GM19468 (cell line): ENCODE measurements around the gene GREB1L.
"Not testable (repeated sequence)": the region's sequence is repeated elsewhere in the genome, so short reads cannot be mapped to it uniquely, and the experiment has no call there.

ENCODE experiments used
- ATAC-seq: cut with Tn5 transposase; IDR thresholded peaks from one replicate; pipeline ENCODE4 v1.9.1; 2021; ENCODE audit warnings: mild to moderate bottlenecking, moderate library complexity, moderate number of reproducible peaks; ENCODE audit not compliant: unreplicated experiment; ENCODE audit errors: extremely low read depth

Gene GREB1L

DNA sequence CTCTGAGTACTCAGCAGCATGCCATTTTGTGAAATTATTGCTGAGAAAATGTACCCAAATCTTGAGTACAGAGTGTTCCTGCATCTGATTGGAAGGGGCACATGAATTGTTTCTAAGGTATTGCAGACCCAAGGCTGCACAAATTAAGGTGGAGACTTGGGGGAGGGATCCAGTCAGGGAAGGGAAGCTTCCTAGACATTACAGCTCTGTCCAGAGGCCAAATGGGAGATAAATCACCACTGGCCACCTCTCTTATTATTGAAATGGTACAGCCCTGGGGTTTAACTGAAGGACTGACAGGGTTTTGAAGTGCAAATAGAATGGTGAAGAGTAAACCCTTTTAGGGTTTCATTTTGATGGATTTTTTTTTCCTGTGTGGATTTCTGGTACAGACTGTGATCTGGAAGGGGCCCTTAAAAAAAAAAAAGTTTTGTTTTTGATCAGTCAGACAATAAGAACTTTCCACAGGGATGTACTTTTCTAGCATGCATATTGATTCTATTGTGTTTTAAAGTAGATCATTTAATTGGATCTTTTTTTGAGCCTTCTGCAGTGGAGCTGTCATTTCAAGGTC is 119.4 kb downstream of the GREB1L start:
- no peak for ATAC-seq

DNA sequence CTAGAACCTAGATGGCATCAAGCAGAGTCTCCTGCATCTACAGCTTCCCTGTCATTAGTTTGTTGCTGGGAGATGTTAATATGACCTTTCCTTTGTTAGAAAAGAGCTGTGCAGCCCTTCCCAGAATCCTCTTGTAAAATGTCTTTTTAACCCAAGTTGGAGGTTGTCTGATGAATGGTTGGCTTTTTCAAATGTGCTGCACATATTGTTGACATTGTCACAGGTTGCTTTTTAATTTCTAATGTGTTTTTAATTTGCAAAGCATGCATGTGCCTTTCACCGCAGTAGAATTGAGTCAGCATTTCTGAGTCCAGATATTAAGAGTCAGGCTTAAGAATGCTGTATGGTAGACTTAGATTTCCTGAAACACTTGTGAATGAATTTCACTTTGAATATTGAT is 120.8 kb downstream of the GREB1L start:
- ATAC-seq: no peak

DNA sequence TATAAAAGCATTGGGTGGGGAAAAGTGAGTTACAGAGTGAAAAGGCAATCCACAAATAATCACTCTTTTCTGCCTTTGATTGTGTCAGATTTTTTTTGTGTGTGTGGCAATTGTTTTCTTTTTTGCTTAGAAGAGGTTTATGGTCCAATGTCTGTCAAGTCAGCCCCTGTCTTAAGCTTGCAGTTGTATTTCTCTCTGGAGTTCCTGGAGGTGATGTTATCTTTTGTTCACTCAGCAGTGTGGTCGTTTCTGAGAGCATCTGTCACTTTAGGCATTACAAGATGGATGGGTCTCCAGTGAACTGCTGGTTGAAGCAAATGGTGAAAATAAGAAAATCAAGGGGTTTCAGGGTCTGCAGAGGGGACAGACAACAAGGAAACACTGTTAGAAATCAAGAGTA is 121.3 kb downstream of the GREB1L start:
- no peak for ATAC-seq

DNA sequence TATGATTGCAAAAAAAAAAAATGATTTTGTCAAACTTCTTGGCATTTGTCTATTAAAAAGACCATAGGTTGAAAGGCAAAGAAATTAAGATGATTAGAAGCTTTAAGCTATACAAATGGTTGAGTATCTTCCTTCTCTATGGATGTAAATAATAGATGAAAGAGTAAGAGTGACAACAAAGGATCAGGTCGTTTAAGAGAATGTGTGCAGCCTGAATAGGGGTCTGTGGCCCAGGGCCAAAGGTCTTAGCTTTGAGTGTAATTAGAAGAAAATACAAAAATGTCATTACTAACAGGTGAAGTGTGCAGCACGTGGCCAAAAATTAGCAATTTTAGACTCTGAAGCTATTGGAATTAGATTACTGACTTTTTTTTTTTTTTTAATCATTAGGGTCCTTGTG is 122.4 kb downstream of the GREB1L start:
- ATAC-seq: no peak

DNA sequence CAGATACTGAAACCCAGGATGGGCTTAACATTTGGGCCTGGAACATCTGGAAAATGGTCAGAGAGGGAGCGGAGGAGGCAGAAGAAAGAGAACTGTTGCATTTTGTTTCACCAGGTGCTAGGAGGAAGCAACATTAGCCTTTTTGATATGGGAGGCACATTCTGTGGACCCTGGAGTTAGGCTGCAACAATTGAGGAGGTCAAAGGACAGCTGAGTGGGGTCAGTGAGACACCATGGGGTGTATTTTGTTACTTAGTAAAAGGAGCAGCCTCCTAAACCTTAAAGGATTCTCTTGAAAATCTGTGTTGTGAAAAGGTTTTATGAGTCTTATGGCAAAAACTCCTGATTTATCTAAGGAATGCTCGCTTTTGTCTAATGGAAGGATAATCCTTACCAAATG is 124.9 kb downstream of the GREB1L start:
- no peak for ATAC-seq

DNA sequence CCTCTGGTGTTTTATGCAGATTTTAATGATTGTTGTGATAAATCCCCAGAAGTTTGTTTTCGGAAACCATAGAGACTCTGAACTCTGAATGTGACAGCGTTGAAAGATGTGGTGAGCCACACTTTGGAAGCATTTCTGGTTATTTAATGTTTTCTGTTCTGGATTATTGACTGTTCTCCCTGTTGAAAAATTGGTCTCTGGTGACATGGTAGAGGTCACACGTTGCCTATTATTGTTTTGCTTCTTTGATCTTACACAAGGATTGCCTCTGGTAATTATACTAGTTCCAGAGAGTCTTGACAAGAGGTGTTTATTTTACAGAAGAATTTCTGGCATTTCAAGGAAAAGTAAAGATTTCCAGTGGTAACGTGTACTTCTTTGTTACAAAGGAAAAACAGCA is 127.1 kb downstream of the GREB1L start:
- no peak for ATAC-seq

DNA sequence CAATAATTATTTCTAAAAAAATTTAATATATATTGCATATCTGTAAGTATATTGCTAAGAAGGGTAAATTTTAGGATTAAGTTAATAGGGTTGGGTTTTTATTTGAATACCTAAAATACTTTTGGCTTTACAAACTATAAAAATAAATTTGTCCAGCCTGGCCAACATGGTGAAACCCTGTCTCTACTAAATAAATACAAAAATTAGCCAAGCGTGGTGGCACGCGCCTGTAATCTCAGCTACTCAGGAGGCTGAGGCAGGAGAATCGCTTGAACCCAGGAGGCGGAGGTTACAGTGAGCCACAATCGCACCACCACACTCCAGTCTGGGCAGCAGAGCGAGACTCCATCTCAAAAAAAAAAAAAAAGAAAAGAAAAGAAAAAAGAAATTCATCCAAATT is 127.6 kb downstream of the GREB1L start:
- not testable (repeated sequence) for ATAC-seq

DNA sequence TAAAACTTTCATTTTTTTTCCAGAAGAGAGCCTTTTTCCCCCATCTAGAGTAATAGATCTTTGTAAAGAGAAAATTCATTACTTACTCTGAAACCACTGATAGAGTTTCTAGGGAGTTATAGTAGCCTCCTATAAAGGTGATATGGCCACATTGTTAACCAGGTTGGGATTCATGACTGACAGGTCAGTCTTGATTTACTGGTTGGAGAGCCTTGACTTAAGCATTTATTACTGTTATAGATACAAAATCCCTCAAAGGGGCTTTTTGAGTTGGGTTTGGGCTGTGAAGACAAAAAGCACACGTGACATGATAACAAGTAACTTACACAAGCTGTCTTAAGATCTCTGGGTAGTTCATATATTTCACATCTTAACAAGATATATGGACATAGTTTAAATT is 141.0 kb downstream of the GREB1L start:
- ATAC-seq: no peak

DNA sequence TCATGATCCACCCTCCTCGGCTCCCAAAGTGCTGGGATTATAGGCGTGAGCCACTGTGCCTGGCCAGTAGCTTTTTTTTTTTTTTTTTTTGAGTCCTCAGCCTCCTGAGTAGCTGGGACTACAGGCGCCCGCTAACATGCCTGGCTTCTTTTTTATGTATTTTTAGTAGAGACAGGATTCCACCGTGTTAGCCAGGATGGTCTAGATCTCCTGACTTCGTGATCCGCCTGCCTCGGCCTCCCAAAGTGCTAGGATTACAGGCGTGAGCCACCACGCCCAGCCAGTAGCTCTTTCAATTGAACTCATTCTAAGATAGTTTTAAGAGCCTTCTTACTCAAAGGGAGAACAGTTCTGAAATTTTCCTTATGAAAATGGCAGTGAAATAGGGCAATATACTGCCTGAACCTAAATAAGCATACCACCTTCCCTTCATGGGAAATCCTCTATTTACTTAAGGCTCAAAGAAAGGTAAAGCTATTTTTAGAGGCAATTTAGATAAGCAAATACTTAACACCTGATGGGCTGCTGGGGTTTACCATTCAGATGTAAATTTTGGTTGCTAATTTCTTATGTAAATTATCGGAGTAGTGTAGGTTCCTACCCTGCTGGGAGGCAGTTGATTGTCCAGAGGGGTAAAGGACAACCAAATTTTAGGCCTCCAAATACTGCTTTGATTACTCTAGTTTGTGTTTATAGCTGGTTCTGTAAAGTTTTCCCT is 144.7 kb downstream of the GREB1L start:
- no peak for ATAC-seq

DNA sequence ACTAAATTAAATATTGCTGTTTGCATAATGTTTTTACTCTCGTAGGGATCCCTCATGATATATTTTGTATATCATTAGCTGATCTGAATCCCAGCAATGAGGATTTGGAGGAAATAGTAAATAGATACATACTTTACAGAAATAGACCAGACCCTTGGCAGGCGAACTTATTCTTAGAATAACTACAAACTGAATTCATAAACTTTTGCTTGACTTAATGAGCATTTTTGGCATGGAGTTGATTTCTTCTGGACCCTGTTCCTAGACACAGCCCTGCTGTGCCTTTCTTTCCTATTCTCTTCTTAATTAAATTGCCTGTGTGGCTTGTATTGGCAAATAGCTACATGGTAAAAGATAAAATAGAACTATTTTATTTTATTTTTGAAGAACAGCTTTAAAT is 145.9 kb downstream of the GREB1L start:
- ATAC-seq: no peak

DNA sequence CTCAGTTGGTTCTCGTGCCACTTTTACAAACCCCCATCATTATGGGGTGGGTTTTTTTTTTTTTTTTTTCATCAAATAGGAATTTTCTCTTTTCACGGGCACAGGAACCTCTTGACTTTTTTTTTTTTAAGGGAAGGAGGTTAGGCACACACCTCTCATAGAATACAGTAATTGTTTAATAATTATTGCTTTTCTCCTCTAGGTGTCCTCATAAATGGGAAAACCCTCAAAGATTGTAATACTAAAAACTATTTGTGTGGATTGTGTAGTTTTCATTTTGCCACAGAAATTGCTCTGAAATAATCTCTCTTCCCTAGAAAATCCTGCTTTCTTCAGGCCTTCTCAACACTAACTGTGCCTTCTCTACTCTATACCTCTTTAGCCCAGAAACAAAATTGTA is 147.3 kb downstream of the GREB1L start:
- ATAC-seq: no peak

DNA sequence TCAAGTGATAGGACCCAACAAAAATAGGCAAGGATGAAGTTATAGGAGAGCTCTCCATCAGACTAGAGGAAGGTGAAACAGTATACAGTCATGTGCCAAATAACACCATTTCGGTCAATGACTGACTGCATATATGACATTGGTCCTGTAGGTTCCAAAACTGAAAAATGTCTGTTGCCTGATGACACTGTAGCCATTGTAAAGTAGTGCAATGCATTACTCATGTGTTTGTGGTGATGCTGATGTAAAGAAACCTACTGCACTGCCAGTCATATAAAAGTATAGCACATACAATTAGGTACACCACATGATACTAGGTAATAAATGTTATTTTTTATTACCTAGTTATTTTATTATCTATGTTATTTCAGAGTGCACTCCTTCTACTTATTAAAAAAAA is 147.9 kb downstream of the GREB1L start:
- ATAC-seq: no peak

DNA sequence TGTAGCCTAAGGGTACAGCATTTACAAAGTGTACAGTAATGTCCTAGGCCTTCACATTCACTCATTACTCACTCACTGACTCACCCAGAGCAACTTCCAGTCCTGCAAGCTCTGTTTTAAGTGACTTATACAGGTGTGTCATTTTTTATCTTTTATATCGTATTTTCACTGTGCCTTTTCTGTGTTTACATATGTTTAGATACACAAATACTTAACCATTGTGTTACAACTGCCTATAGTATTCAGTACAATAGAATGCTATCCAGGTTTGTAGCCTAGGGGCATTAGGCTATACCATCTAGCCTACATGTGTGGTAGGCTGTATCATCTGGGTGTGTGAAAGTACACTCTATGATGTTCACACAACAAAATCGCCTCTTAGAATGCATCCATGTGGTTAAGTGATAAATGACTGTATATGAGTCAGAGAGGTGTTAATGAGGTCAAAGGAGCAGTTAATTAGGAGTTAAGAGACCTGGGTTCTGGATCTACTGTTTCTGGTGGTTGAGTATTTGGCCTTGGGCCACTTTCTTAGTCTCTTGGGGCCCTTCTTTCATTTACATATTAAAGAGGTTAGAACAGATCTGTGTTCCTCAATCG is 149.1 kb downstream of the GREB1L start:
- no peak for ATAC-seq

DNA sequence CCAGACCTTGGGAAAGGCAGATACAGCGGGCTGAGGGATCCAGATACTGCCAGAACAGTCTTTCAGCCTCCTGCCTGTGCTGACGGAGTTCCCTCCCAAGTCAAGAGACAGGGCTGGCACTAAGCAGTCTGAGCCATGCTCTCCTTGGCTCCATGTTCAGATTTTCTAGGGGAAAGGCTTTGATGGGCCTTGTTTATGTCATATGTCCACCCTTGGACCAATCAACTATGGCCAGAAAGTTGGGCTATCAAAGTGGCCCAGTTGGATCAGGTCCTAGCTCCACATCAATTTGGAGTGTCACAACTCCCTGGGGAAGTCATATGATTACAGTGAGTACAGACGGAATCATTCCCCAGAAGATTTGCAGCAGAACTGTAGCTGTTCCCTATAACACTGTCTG is 152.0 kb downstream of the GREB1L start:
- ATAC-seq: no peak

DNA sequence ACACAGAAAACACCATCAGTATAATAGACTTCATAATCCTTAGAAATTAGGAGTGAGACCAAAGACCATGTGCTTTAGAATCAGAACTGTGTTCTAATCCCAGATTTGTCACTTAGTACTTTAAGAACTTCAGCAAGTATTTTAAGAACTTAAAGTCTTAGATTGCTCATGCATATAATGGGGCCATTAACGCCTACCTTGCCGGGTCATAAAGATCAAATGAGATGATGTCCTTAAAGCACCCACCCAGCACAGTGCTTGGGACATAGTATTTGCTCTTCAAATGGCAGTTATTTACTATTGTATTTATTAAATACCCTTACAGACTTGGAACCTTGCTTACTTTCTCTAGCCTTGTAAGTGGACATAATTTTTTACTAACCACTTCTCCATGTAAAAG is 156.1 kb downstream of the GREB1L start:
- ATAC-seq: no peak

DNA sequence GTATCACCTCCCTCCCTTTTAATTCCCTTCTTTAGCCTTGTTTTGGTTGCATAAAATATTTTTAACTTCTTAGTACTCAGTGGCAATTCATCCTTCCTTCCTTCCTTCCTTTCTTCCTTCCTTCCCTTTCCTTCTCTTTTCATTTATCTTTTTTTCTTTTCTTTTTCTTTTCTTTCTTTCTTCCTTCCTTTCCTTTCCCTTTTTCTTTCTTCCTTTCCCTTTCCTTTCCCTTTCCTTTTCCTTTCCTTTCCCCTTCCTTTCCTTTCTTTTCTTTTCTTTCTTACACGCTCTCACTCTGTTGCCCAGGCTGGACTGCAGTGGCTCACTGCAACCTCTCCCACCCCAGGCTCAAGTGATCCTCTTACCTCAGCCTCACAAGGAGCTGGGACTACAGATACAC is 160.2 kb downstream of the GREB1L start:
- ATAC-seq: no peak

DNA sequence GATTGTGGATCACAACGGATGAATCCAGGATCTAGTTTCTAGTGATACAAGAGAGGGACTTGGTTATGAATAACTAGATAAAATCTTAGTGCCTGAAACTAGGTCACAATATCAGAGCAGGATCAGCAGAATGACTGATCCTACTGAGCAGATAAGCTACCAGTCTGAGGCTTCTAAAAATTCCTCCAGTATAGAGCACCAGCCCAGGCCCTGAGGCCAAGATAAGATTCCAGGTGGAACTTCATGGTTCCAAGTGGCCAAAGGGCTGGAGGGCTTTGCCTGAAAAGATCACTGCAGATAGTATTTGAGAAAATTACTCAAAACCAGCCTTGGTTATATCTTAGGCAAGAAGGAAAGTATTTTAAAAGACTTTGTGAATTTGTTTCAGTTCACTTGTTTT is 162.4 kb downstream of the GREB1L start:
- ATAC-seq: no peak

DNA sequence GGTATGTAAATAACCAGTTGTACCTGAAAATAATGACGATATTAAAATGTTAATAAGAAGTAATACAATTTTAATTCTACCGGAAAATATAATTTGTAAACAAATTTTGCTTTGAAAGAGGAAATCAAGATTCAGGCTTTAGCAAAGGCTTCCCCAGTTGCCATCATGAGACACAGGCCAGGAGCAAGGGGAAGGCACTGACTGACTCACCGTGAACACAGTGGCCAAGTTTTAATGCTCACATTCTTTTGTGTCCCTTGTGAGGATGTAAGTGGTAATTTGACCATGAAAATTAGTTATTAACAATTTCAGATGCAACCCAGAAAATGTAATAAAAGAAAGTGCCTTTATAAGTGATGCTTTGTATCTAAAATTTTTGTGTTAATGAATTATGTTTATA is 164.1 kb downstream of the GREB1L start:
- no peak for ATAC-seq

DNA sequence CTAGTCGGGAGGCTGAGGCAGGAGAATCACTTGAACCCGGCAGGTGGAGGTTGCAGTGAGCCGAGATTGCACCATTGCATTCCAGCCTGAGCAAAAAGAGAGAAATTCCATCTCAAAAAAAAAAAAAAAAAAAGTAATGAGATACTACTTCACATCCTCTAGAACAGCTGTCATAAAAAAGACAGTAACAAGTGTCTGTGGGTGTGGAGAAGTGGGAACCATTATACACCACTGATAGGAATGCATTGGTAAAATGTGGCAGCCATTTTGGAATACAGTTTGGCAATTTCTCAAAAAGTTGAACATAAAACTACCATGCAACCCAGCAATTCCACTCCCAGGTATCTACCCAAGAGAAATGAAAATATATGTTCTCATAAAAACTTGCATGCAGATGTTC is 166.6 kb downstream of the GREB1L start:
- no peak for ATAC-seq

DNA sequence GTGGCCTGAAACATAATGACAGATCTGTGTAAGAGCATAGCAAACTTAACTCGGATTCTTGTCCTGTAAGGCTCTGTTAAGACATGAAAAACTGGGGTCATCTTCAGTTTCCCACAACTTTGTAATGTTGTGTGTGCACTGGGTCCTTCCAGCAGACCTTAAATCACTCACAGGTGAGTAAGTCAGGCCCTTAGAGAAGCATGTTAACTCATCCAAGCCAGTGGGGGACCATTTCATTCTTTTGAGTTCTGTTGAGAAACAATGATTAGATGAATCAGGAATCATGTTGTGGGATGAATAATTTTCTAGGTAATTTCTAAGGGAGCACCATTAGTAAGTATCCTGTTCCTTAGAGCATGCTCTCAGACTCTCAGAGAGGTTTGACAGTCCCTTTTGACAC is 191.4 kb downstream of the GREB1L start:
- no peak for ATAC-seq

DNA sequence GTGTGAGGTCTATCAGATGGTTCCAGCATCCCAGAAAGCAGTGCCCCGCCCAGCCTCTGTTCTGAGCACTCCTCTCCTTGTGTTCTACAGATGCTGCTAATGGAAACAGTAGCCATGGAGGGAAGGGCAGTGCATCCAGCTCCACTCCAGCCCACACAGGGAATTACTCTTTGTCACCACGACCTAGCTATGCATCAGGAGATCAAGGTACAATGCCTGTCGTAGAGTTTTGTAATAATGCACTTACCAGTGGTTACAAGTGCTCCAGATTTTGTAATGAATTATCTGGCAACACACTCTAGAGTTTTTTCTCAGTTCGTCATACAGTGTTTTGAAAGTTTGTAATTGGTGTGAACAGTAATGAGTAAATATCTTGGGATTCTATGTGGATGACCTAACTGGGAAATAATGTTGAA is 197.4 kb downstream of the GREB1L start:
- ATAC-seq: no peak

DNA sequence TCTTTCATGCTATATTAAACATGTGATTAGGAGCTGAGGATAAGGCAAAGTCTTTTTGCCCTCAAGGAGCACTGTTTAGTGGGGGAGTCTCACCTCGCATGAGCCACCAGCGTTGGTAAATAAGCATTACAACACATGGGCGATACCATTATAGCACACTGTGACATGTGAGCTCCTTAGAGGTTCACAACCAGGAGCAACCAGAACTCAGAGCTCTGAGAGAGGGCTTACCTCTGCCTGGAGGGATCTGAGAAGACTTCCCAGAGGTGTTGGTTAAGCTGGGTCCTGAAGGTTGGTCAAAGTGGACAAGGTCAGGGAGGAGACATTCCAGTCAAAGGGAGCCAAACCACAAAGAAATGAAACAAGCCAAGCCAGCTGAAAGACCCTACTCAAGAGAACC is 199.6 kb downstream of the GREB1L start:
- ATAC-seq: no peak
